Activated CD4-positive, alpha-beta T cell treated with anti-CD3 and anti-CD28 coated beads for 4 hours (primary cell): ENCODE data around the gene ZNF583.
A peak's percentile ranks its signal among the peaks of the same experiment; 100 is the strongest.

Experiments
- DNase-seq, 2 donors: peaks; one replicate each; pipeline ENCODE4 v3.0.0-alpha.2; 2020

ZNF583 gene

DNA sequence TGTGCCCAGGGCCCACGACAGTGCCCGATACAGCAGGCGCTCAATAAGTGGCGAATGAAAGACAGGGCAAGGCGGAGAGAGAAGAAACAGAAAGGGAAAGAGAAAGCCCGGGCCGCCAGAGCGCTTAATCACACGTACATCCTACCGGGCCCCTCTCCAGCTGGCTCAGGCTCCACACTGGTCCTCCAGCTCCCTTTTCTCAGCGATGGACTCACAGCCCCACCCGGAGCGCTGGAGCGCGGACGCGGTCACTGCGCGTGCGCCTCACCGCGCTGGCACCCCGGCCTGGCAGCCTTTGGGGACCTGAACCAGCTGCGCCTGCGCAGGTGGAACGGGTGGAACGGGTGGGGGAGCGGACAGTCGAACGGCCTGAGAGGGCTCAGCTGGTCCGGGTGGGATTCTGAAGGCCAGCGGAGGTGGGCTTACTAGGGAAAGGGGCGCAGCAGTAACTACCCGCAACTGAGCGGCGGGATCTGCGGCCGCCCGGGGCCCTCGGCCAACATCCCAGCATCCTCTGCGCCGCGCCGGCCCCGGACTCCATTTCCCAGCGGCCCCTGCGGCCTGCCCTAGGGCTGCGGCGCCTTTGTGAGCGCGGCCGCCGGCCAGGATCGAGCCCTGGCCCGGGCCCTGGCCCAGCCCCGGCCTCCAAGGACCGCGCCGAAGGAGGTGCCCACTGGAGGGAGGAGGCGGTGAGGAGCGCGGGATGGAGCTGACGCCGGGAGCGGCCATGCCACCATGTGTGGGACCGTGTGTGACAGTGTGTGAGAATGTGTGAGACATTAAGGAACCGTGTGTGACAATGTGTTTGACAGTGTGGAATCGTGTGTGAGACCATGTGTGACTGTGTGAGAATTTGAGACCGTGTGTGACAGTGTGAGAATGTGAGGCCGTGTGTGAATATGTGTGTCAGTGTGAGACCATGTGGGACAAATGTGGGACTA is at the start of gene ZNF583:
Gene ZNF583, plus strand, starts transcription at position 569 of the 941 bp plus-strand sequence. CDS start 2,783 bp downstream, outside the sequence.
- peak; percentile 85 to 90 for DNase-seq

DNA sequence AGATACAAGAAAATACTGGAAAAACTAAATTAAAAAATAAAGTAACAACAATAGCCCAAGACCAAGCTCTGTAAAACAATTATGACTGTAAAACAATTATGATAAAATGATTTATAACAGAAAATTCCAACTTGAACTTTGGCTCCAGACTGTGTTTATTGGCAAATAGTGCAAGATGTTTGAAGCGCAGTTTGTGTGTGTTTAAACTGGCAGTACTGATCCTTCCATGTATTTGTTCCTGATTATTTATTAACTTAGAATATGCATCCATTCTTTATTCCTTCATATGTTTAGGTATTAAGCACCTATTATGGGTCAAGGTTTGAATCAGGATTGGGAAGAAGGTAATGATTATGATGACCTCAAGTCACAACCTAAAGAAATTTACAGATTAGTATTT is 48.6 kb upstream of the ZNF583 start:
- DNase-seq: no peak

GRCh38 chr19:56356944-56357343 is 47.2 kb upstream of the ZNF583 start:
- no peak for DNase-seq

DNA sequence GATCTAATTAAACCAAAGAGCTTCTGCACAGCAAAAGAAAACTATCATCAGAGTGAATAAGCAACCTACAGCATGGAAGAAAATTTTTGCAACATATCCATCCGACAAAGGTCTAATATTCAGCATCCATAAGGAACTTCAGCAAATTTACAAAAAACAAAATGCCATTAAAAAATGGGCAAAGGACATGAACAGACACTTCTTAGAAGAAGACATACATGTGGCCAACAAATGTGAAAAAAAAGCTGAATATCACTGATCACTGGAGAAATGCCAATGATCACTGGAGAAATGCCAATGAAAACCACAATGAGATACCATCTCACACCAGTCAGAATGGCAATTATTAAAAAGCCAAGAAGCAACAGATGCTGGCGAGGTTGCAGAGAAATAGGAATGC is 43.3 kb upstream of the ZNF583 start:
- DNase-seq: no peak

DNA sequence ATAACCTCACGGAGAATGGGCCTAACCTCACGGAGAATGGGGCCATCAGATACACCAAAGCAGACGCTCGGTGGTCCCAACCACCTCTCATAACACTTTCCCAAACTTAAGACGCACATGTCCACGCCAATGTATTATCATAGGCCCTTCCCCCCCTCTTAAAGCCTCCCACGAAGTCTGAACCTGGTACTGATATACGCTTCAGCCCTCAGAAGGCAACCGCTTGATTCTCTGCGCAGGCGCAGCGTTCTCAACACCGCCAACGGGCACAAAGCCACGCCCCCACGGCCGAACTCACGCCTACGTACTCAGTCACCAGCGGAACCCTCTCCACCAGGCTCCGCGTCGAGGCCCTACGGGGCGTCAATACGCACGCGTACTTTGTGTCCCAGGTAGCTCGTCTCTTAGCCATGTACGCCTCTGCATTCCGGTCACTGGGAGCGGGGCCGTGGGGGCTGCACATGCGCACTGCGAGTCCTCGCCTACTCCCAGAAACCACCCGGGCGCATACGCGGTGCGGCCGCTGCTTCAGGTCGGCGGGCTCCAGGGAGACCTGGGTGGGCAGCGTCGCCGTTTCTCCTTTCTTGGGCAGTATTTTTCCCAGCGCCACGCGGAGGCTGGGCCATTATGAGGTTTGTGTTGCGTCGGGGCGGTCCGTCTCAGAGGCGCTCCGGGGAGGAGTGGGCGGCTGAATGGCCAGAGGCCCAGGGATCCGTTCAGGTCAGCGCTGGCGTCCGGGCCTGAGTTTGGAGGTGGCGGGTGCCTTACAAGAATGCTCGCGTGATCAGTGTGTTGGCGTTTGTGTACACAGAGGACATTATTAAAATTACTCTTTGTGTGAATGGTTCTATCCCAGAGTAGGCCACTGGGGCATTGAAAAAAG is 36.1 kb upstream of the ZNF583 start:
- peak; percentile 66 to 76 for DNase-seq

DNA sequence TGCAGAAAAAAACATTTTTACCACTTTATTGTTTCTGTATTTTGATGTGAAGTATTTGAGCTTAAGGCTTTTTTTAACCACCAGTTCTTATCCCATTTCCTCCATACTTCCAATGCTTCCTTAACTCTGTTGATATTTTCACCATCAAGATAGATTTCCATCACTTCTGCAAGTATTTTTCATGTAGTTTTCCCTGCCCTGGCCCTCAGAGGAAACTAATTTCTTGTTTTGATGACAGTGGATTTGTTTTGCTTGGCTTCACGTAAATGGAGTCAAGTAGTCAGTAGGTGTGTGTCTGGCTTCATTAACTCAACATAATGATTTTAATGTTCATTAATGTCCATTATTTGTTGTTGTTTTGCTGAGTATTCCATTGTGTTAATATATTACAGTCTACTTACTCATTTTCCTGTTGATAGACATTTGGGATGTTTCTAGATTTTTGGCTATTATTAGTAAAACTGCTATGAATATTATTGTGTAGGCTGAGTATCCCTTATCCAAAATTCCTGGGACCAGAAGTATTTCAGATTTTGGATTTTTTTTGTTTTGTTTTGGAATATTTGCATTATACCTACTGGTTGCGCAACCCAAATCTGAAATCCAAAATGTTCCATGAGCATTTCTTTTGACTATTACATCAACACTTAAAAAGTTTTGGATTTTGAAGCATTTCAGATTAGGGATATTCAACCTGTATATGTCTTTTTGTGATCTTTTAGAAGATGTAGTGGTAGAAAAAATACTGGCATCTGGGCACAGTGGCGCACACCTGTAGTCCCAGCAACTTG is 34.1 kb upstream of the ZNF583 start:
- DNase-seq: no peak

GRCh38 chr19:56372281-56372680 is 31.9 kb upstream of the ZNF583 start:
- no peak for DNase-seq

- DNase-seq: no peak
Measured at GRCh38 chr19:56377105-56377924, 26.8 kb upstream of the ZNF583 start.

- DNase-seq: no peak
Measured at GRCh38 chr19:56383826-56384605, 20.1 kb upstream of the ZNF583 start.

- DNase-seq: peak; percentile 92 to 93
Measured at GRCh38 chr19:56393119-56394012, 10.8 kb upstream of the ZNF583 start, which contains the start of gene ZNF582. ZNF582 (minus strand) TSS chr19:56393534; CDS start chr19:56391752, 1,782 bp downstream.

DNA sequence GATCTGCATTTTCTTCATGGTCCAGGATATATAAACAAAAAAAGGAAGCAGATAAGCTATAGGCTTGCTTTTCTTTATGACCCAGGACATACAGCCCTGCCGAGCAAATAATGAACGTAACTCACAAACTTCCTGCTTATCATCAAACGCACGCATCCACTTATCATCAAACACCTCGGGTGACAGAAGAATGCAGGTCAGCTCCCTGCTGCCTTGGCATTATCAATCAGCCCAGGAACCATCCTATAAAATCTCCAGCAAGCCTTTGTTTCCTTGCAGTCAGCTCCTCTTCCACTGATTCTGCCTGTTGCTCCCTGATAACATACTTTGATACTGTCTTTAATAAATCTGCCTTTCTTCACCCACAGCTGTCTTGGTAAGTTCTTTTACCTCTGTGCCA is 5.3 kb upstream of the ZNF583 start:
- DNase-seq: no peak

GRCh38 chr19:56400485-56400884 is 3.6 kb upstream of the ZNF583 start:
- no peak for DNase-seq

- DNase-seq: peak; percentile 2 to 5
Measured at GRCh38 chr19:56403261-56403660, 871 bp upstream of the ZNF583 start.

- DNase-seq: no peak
Measured at GRCh38 chr19:56404705-56405056, 549 bp downstream of the ZNF583 start.

- no peak for DNase-seq
Measured at GRCh38 chr19:56405062-56405461, 930 bp downstream of the ZNF583 start.

GRCh38 chr19:56423276-56423984 is 19.3 kb downstream of the ZNF583 start:
- no peak for DNase-seq

DNA sequence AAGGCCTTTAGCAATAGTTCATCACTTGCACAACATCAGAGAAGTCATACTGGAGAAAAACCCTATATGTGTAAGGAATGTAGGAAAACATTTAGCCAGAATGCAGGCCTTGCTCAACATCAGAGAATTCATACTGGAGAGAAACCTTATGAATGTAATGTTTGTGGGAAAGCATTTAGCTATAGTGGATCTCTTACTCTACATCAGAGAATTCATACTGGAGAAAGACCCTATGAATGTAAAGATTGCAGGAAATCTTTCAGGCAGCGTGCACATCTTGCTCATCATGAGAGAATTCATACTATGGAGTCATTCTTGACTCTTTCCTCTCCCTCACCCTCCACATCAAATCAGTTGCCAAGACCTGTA is 19.8 kb downstream of the ZNF583 start:
- DNase-seq: no peak

- DNase-seq: no peak
Measured at GRCh38 chr19:56441206-56441792, 37.2 kb downstream of the ZNF583 start.

DNA sequence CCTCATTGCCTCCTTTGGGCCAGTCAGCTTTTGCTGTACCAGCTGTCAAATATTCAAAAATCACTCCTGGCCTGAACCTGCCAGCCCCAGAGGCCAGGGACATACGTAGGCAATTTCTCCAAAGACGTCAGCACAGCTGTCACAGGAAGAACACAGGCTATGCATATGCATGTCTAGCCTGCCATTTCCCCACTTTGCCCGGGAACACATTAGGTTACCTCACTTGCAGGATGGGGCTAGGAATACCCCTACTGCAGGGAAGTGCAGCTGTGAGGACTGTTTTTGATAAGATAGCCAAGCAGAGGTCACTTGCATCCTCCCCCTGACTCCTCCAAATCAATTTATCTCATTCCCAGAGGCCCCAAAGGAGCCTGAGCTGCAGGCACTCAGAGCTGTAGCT is 70.2 kb downstream of the ZNF583 start:
- no peak for DNase-seq
